OCI-M2 (cell line): ENCODE data around the gene MYO5B.

ENCODE experiments used
- DNase-seq: peaks from one replicate; lab custom pipeline; 2025; ENCODE audit not compliant: unreplicated experiment; lab: John Stamatoyannopoulos, UW

The MYO5B gene

DNA sequence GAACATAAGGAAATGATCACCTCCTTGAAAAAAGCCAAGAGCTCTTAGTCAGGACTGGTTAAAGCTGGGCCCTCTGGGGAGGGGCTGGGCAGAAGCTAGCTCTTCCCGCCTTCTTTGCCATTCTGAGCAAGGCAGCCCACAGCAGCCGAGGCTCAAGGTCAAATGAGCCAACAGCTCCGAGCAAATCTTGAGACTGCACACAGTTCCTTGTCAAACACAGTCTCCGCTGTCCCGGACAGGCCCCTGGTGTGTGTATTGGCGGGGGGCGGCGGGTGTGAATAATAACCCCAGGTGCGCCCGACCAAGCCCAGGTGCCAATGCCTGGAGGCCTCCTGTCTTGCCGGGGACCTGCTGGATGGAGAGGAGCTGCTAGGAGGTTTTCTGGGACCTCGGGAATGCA is 335.2 kb downstream of the MYO5B start:
- DNase-seq, result no peak

- DNase-seq, result no peak
Observed at GRCh38 chr18:49859021-49859359, 336.0 kb downstream of the MYO5B start.

GRCh38 chr18:49858309-49859020 is 336.5 kb downstream of the MYO5B start:
- DNase-seq, result no peak

DNA sequence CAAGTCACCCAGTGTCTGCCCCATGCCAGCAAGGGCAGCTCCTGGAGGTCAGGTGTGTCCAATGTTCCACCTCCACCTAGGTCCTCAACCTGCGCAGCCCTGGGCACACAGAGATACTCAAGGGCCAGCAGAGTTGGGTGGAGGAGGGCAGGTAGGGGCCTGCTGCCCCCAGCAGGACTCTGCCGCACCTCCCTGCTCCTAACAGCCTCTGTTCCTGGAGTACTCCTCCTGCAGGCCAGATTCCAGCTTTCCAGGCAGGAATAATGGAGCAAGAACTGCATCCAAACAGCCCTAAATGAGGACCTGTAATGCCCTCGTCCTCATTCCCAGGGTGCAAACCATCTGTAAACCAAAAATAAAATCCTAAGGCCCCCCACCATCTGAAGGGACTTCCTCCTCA is 337.2 kb downstream of the MYO5B start:
- no peak for DNase-seq

DNA sequence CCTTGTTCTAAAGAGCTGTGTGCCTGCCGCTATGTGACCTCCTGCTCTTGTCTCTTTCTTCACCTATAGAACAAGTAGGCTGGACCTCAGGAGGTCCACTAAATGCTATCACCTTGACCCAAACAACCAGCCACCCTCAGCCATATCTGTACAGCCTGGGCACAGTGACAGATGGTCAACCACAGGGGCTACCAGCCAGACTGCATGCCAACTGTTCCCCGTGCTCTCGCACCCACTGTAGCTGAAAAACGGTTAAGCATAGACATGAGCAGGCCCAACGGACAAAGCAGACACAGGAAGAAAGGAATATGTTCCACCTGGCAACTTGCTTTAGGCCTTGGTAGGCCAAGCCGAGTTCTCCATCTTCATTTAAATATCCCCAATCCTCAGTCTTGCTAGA is 338.5 kb downstream of the MYO5B start:
- no peak for DNase-seq

DNA sequence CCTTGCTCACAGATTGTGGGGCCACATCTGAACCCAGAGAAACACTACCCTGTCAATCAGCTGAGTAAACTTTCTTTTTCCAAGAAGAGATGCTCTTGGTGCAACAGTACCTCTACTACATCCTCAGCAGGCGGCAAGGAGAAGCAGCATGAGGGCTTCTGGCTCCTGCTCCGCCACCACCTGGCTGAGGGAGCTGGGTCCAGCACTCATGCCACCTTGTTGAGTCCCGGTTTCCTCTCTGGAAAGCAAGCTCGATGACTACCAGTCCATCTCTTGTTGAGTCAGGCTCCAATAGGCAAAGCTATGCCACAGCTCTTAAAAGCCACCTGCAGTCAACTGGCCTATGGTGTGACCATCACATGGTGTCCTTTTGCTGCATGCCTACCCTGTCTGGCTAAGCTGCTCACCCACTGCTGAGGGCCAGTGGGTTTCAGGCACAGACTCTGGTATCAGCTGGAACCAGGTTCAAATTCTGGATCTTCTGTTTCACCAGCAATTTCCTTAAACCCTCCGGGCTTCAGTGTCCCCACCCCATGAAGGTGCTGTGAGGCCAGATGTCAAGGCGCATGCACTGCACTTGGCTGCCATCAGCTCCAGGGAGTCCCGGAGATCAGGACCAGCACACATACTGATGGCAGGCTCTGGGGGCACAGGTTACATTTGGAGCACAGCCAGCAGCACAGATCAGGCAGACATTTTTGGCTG is 339.1 kb downstream of the MYO5B start:
- no peak for DNase-seq

GRCh38 chr18:49854681-49855080 is 340.3 kb downstream of the MYO5B start:
- no peak for DNase-seq

GRCh38 chr18:49853436-49853835 is 341.5 kb downstream of the MYO5B start:
- no peak for DNase-seq

GRCh38 chr18:49853011-49853410 is 341.9 kb downstream of the MYO5B start:
- no peak for DNase-seq

- DNase-seq, result no peak
Observed at GRCh38 chr18:49851624-49852023, 343.3 kb downstream of the MYO5B start.

- no peak for DNase-seq
Observed at GRCh38 chr18:49850636-49851035, 344.3 kb downstream of the MYO5B start.

- DNase-seq, result no peak
Observed at GRCh38 chr18:49849331-49850217, 345.4 kb downstream of the MYO5B start.

- no peak for DNase-seq
Observed at GRCh38 chr18:49848115-49848514, 346.8 kb downstream of the MYO5B start.

DNA sequence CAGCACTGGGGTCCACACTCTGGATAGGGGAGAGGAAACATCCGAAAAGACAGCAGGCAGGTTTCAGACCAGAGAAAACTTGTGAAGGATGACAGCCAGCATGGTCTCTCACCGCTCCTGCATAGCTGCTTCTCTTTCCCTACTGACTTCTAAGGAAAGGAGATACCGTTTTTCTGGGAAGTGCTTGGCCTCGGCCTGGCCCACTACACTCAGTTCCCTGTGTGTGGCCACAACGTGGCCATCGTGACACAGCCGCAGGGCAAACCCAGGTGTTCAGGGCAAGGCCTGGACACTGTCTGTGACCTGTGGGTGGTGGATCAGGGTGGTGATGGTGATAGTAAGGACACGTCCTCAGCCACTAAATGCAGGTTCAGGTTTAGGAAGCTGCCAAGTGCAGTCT is 347.4 kb downstream of the MYO5B start:
- DNase-seq, result no peak

GRCh38 chr18:49846718-49847470 is 348.1 kb downstream of the MYO5B start:
- no peak for DNase-seq

DNA sequence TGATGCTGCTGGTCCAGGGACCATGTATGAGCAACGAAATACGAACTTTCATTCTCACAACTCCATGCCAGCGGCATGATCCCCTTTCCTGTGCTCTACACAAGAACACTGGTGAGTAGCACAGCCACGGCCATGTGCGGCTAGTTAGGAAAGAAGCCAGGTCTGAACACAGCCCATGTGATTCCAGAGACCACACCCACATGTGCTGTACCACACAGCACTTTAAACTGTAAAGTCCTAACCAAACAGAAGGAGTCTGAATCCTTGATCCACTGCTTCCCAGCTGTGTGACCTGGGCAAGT is 348.6 kb downstream of the MYO5B start:
- DNase-seq, result no peak

- no peak for DNase-seq
Observed at GRCh38 chr18:49845629-49846360, 349.2 kb downstream of the MYO5B start.

- no peak for DNase-seq
Observed at GRCh38 chr18:49844903-49845302, 350.0 kb downstream of the MYO5B start.

GRCh38 chr18:49843778-49844625 is 350.9 kb downstream of the MYO5B start:
- no peak for DNase-seq

GRCh38 chr18:49843131-49843530 is 351.8 kb downstream of the MYO5B start:
- DNase-seq, result no peak
